PC-3 (cell line): Measurements from ENCODE around the gene TREML4.

Experiments
- EZH2 ChIP-seq: fragments of 300-600 bp; sonication (generic); IDR thresholded peaks from one replicate; pipeline ENCODE4 v1.6.1; 2017; ENCODE audit warnings: antibody characterized with exemption, mild to moderate bottlenecking, low read length; ENCODE audit not compliant: unreplicated experiment
- EZH2phosphoT487 ChIP-seq: fragments of 300-600 bp; sonication (generic); IDR thresholded peaks from 2 replicates; pipeline ENCODE4 v1.6.1; 2018; ENCODE audit warnings: mild to moderate bottlenecking, antibody characterized with exemption, low read length, borderline replicate concordance
- TF ChIP-seq, protein P1 (sequence below): fragments of 300-600 bp; sonication (generic); conservative IDR thresholded peaks from 2 replicates; pipeline ENCODE4 v1.5.1; 2017; ENCODE audit warnings: antibody characterized with exemption, low read depth, mild to moderate bottlenecking, low read length

- TF ChIP-seq EZH2: no peak
- TF ChIP-seq, protein P1, sequence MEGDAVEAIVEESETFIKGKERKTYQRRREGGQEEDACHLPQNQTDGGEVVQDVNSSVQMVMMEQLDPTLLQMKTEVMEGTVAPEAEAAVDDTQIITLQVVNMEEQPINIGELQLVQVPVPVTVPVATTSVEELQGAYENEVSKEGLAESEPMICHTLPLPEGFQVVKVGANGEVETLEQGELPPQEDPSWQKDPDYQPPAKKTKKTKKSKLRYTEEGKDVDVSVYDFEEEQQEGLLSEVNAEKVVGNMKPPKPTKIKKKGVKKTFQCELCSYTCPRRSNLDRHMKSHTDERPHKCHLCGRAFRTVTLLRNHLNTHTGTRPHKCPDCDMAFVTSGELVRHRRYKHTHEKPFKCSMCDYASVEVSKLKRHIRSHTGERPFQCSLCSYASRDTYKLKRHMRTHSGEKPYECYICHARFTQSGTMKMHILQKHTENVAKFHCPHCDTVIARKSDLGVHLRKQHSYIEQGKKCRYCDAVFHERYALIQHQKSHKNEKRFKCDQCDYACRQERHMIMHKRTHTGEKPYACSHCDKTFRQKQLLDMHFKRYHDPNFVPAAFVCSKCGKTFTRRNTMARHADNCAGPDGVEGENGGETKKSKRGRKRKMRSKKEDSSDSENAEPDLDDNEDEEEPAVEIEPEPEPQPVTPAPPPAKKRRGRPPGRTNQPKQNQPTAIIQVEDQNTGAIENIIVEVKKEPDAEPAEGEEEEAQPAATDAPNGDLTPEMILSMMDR: no peak
- TF ChIP-seq EZH2phosphoT487: no peak
Observed at GRCh38 chr6:41214559-41215238, 13.4 kb upstream of the TREML4 start.
